ENCODE results near the gene IER2. TPM values are rescaled to one million over a fixed set of nuclear protein-coding genes. Genes with fewer than 3 reads are reported as not detected.

The IER2 gene
- total and polyA plus RNA-seq, 11 donors: 17.6 to 101 (median 29.1) TPM

- Histone ChIP-seq H3K27ac (peak overlapping the region; percentile 72 to 98 (median 92)), H3K9me3 (no peaks in the 10 kb centered on the region), H3K4me1 (peaks cover 6 to 74% (median 58%) of the 10 kb centered on the region in 12 donors), H3K36me3 (peaks cover 0 to 6% (median 2%) of the 10 kb centered on the region in 9 donors), H3K4me3 (peak overlapping the region; percentile 15 to 75 (median 60)), H3K27me3 (peaks cover 0 to 11% (median 0%) of the 10 kb centered on the region in 9 donors)
- WGBS, 4 donors: 4 to 12% (median 4%) methylated on average over 4 to 7 of the region's 7 CpGs
- ATAC-seq: no peak
- DNase-seq: no peak
- TF ChIP-seq CTCF (IDR thresholded peaks at IDR 0.05) (no peak), POLR2A (IDR thresholded peaks at IDR 0.05) (no peak)
- intact Hi-C loops (cut with DNase I): loop anchor here in 8 of 10 donors (2.0 to 5.0 kb wide), 3 partner anchors 48 to 160 kb away; partner anchors contain the start of genes IER2 (in 7 of the 8) and STX10 (in 7 of the 8)
These were observed 47.9 kb upstream of the IER2 start for GRCh38 chr19:13102416-13102665.

GRCh38 chr19:13102666-13103580 is 47.3 kb upstream of the IER2 start, which contains the start of gene LYL1:
LYL1 (minus strand) TSS chr19:13102858; CDS start chr19:13101171, 1,687 bp downstream.
- ATAC-seq (peak; percentile 57 to 84 (median 76)), DNase-seq (peak; percentile 92 to 95 (median 93))
- Histone ChIP-seq H3K9me3 (no peaks in the 10 kb centered on the region), H3K27me3 (peaks cover 0 to 5% (median 0%) of the 10 kb centered on the region in 9 donors), H3K4me1 (peaks cover 6 to 68% (median 54%) of the 10 kb centered on the region in 12 donors), H3K4me3 (peak within 1 kb of the TSS; percentile 15 to 75 (median 60)), H3K36me3 (peaks cover 0 to 11% (median 5%) of the 10 kb centered on the region in 9 donors), H3K27ac (peak within 1 kb of the TSS; percentile 72 to 98 (median 92))
- 1 to 6% (median 3%) methylated on average over 16 to 47 of the region's 47 CpGs for WGBS, 4 donors
- TF ChIP-seq POLR2A (IDR thresholded peaks at IDR 0.05) (peak in 1 of 2 donors; percentile 61), CTCF (IDR thresholded peaks at IDR 0.05) (peak in 6 of 12 donors; percentile 7 to 33 (median 18))
- intact Hi-C loops (cut with DNase I): loop anchor here in 8 of 10 donors (2.0 to 5.0 kb wide), 3 partner anchors 48 to 159 kb away; partner anchors contain the start of genes IER2 (in 7 of the 8) and STX10 (in 7 of the 8)

GRCh38 chr19:13103581-13104359 is 46.4 kb upstream of the IER2 start:
- intact Hi-C loops (cut with DNase I): loop anchor here in 8 of 10 donors (2.0 to 5.0 kb wide), 3 partner anchors 47 to 159 kb away; partner anchors contain the start of genes IER2 (in 8 of the 8) and STX10 (in 8 of the 8)
- DNase-seq: peak in 1 of 5 donors; percentile 26
- Histone ChIP-seq H3K9me3 (no peaks in the 10 kb centered on the region), H3K27me3 (no peaks in the 10 kb centered on the region), H3K36me3 (peaks cover 0 to 11% (median 6%) of the 10 kb centered on the region in 9 donors), H3K4me1 (peaks cover 6 to 66% (median 49%) of the 10 kb centered on the region in 12 donors), H3K27ac (peak overlapping the region; percentile 72 to 98 (median 92)), H3K4me3 (peak overlapping the region in 9 of 12 donors; percentile 8 to 75 (median 59))
- TF ChIP-seq CTCF (IDR thresholded peaks at IDR 0.05): no peak
- TF ChIP-seq POLR2A (IDR thresholded peaks at IDR 0.05): no peak
- no peak for ATAC-seq
- WGBS, 4 donors: 62 to 66% (median 63%) methylated on average over 12 to 13 of the region's 13 CpGs

Measured in heart left ventricle (tissue), 16 donors.